HEK293T (cell line): ENCODE data around the gene RPL14.
A peak's percentile ranks its signal among the peaks of the same experiment; 100 is the strongest.

Experiments used
- CTCF ChIA-PET: fragments of 350-600 bp; formaldehyde crosslinking; extraction: SDS; loops from one replicate; lab custom pipeline; 2021; ENCODE audit warnings: antibody characterized with exemption, inconsistent platforms; lab: Yijun Ruan, JAX
- POLR2A ChIA-PET: fragments of 350-600 bp; formaldehyde crosslinking; extraction: SDS; loops from one replicate; lab custom pipeline; 2020; ENCODE audit warnings: antibody characterized with exemption, inconsistent platforms; lab: Yijun Ruan, JAX
- DNase-seq: peaks from one replicate; pipeline ENCODE4 v3.0.0; 2012; ENCODE audit warnings: mixed read lengths; ENCODE audit errors: extremely low spot score
- ARNT ChIP-seq: fragments of 450-650 bp; IDR thresholded peaks from 2 replicates; pipeline ENCODE4 v1.6.1; 2017; ENCODE audit warnings: mild to moderate bottlenecking
- BHLHE40 ChIP-seq: fragments of 450-650 bp; IDR thresholded peaks from 2 replicates; pipeline ENCODE4 v1.6.1; 2016; ENCODE audit warnings: mild to moderate bottlenecking, moderate library complexity, borderline replicate concordance
- CTBP1 ChIP-seq: fragments of 450-650 bp; IDR thresholded peaks from 2 replicates; pipeline ENCODE4 v1.6.1; 2016; ENCODE audit warnings: borderline replicate concordance
- ELF4 ChIP-seq: fragments of 450-650 bp; IDR thresholded peaks from 2 replicates; pipeline ENCODE4 v1.6.1; 2017; ENCODE audit warnings: antibody characterized with exemption
- FOXA1 ChIP-seq: fragments of 450-650 bp; IDR thresholded peaks from 2 replicates; pipeline ENCODE4 v1.6.1; 2016; ENCODE audit warnings: mild to moderate bottlenecking
- FOXK2 ChIP-seq: fragments of 450-650 bp; IDR thresholded peaks from 2 replicates; pipeline ENCODE4 v1.6.1; 2016; ENCODE audit warnings: mild to moderate bottlenecking
- FOXM1 ChIP-seq: fragments of 450-650 bp; IDR thresholded peaks from 2 replicates; pipeline ENCODE4 v1.6.1; 2017; ENCODE audit warnings: mild to moderate bottlenecking, borderline replicate concordance
- HDGF ChIP-seq: fragments of 450-650 bp; IDR thresholded peaks from 2 replicates; pipeline ENCODE4 v1.6.1; 2017; ENCODE audit warnings: antibody characterized with exemption, borderline replicate concordance
- L3MBTL2 ChIP-seq: fragments of 450-650 bp; conservative IDR thresholded peaks from 2 replicates; pipeline ENCODE4 v1.6.1; 2016; ENCODE audit warnings: mild to moderate bottlenecking
- LEF1 ChIP-seq: fragments of 450-650 bp; IDR thresholded peaks from 2 replicates; pipeline ENCODE4 v1.6.1; 2017; ENCODE audit warnings: mild to moderate bottlenecking, borderline replicate concordance
- NFRKB ChIP-seq: fragments of 450-650 bp; IDR thresholded peaks from 2 replicates; pipeline ENCODE4 v1.6.1; 2016; ENCODE audit warnings: mild to moderate bottlenecking, moderate library complexity
- SP1 ChIP-seq: fragments of 450-650 bp; IDR thresholded peaks from 2 replicates; pipeline ENCODE4 v1.6.1; 2017
- SUZ12 ChIP-seq: fragments of 450-650 bp; IDR thresholded peaks from 2 replicates; pipeline ENCODE4 v1.6.1; 2016; ENCODE audit warnings: mild to moderate bottlenecking
- TARDBP ChIP-seq: fragments of 450-650 bp; IDR thresholded peaks from 2 replicates; pipeline ENCODE4 v1.6.1; 2016
- ZNF384 ChIP-seq: fragments of 450-650 bp; IDR thresholded peaks from 2 replicates; pipeline ENCODE4 v1.6.1; 2016
- TF ChIP-seq, protein P1 (sequence below): fragments of 450-650 bp; IDR thresholded peaks from 2 replicates; pipeline ENCODE4 v1.6.1; 2016

Gene RPL14

DNA sequence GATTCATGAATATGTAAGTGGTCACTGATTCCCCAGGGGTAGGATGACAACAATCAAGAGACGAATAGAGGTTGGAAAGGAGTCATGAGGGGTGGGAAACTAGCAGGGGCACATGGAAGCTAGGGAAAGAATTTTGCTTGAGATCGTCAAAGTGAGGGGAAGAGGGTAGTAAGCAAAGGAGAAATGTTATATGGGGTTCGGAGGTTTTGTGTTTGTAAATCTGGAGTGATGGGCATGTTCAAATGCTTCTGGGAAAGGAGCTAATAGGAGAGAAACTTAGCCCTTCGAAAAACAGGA lies 7.9 kb downstream of the RPL14 start:
- POLR2A ChIA-PET, result interaction anchor here (1.0 to 1.4 kb wide), 3 partner anchors 8 to 12 kb away, joined by 3 to 11 read pairs (median 3); partner anchors contain the start of genes RPL14 and ZNF619
- no peak for TF ChIP-seq SP1
- TF ChIP-seq, protein P1, sequence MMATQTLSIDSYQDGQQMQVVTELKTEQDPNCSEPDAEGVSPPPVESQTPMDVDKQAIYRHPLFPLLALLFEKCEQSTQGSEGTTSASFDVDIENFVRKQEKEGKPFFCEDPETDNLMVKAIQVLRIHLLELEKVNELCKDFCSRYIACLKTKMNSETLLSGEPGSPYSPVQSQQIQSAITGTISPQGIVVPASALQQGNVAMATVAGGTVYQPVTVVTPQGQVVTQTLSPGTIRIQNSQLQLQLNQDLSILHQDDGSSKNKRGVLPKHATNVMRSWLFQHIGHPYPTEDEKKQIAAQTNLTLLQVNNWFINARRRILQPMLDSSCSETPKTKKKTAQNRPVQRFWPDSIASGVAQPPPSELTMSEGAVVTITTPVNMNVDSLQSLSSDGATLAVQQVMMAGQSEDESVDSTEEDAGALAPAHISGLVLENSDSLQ, result no peak
- TF ChIP-seq L3MBTL2, result no peak
- TF ChIP-seq ELF4, result peak; percentile 36; the same call in 1 of the 2 replicates
- CTCF ChIA-PET, result no interaction called here
- no peak for DNase-seq

DNA sequence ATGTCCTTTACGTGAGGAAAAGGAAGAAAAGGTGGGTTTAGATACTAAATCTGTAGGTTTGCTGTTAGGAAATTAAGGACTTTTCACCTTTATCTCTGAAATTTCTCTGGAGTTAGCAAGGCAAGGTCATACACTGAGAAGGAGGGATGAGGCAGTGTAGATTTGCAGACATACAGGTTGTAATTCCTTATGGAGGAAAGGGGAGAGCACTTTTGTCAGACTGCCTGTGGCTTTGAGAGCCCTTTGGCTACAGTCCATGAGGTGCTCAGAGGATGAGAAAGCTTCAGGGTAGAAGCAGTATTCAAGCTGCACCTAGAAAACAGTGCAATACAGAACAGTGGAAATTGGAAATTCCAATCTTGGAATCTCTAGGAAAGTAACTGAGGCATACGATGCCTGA lies 8.3 kb downstream of the RPL14 start:
- no peak for TF ChIP-seq SP1
- TF ChIP-seq, protein P1, result no peak
- no peak for TF ChIP-seq L3MBTL2
- no peak for TF ChIP-seq ZNF384
- no peak for TF ChIP-seq FOXM1
- TF ChIP-seq FOXA1, result no peak
- TF ChIP-seq LEF1, result no peak
- no peak for TF ChIP-seq SUZ12
- no peak for TF ChIP-seq ARNT
- TF ChIP-seq FOXK2, result no peak
- POLR2A ChIA-PET, result interaction anchor here (1.0 to 1.4 kb wide), 3 partner anchors 8 to 12 kb away, joined by 3 to 11 read pairs (median 3); partner anchors contain the start of genes RPL14 and ZNF619
- DNase-seq, result no peak
- CTCF ChIA-PET, result no interaction called here

DNA sequence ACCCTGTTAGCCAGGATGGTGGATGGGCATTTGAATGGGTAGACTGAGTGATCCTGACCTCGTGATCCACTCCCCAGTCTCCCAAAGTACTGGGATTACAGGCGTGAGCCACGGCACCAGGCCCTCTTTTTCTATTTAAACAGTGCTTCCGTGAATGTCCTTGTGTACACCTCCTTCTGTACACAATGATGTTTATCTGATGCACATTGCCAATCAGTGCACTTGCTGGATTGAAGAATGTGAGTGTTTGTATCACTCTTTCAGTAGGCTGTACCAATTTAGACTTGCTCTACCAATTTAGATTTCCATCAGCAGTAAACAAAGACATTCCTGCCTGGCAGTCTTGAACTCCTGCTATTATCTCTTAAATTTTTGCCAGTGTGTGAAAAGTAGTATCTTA lies 10.9 kb downstream of the RPL14 start:
- TF ChIP-seq SP1, result no peak
- TF ChIP-seq ZNF384, result no peak
- no peak for TF ChIP-seq BHLHE40
- TF ChIP-seq SUZ12, result no peak
- TF ChIP-seq FOXM1, result no peak
- no peak for TF ChIP-seq FOXA1
- TF ChIP-seq ARNT, result no peak
- no peak for TF ChIP-seq ELF4
- TF ChIP-seq TARDBP, result no peak
- no peak for TF ChIP-seq FOXK2
- TF ChIP-seq NFRKB, result no peak
- TF ChIP-seq CTBP1, result no peak
- no peak for TF ChIP-seq L3MBTL2
- TF ChIP-seq HDGF, result no peak
- TF ChIP-seq LEF1, result no peak
- TF ChIP-seq, protein P1, result no peak
- DNase-seq, result no peak
- ChIA-PET POLR2A (interaction anchor here (1.0 kb wide), 2 partner anchors 11 to 16 kb away, joined by 3 read pairs; partner anchors contain the start of gene RPL14), CTCF (no interaction called here)

DNA sequence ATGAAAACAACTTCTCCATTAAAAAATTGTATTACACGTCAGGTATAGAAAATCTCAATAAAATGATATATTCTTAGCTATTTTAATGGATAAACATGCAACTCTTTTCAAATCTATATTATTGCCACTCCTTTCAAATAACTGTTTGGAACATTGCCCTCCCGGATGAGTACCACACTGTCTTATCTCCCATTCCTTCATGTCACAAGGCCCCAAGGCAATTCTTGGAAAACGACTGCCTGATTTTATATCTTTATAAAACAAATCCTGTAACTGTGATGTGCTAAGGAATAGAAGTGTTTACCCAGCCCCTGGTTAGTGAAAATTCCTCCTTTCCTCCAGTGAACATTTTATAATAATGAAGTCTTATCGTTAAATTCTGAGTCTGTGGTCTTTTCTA lies 13.6 kb downstream of the RPL14 start:
- TF ChIP-seq LEF1 (no peak), FOXM1 (no peak), ZNF384 (no peak), L3MBTL2 (no peak), TARDBP (no peak), FOXA1 (no peak), ELF4 (no peak), ARNT (no peak), SUZ12 (no peak), BHLHE40 (no peak), NFRKB (no peak), FOXK2 (no peak)
- DNase-seq, result no peak
- ChIA-PET POLR2A (interaction anchor here (0.6 to 1.6 kb wide), 3 partner anchors 13 to 35 kb away, joined by 3 to 4 read pairs (median 3); partner anchors contain the start of genes RPL14 and ZNF620), CTCF (no interaction called here)

DNA sequence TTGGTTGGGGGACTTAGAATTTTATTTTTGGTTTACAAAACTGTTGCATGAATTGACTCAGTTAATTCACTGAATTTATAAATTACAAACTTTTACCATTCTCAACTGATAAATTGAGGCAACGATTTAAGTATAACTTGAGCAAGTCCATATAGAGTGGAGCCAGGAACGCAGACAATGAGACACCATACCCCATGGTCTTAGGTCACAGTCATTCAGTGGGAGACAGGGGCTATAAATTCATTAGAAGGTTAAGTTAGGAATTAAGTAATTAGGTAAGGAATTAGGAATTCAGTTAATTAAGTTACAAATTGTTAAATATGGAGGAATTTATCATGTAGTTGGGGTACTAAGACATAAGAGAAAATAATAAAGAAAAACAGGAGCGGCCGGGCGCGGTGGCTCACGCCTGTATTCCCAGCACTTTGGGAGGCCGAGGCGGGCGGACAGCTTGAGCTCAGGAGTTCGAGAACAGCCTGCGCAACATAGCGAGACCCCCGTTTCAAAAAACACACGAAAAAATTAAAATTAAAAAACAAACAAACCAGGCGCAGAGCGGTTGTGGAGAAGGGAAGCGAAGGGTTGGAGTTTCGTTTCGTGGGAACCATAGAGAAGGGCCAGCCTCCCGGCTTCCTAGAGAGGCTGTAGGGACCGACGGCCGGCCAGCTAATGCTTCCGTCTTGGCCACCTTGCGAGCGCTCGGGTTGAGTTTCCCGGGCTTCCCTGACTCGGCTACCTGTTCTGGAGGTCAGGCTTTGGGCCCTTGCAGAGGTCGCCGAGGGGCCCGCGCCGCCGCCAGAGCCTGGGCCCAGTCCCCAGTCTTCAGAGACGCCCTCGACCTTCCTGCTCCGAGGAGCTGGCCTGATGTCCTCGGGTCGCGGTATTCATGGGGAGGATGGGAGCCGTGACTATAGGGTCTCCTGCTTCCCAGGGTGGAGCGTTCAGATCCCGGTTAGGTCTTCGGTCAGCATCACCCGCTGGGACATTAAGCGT lies 19.6 kb downstream of the RPL14 start, which contains the start of gene ZNF619:
ZNF619 (plus strand) TSS at position 645 of the 993 bp plus-strand sequence. CDS start 858 bp downstream, outside the sequence.
- ChIA-PET POLR2A (interaction anchor here (0.6 to 2.6 kb wide), 8 partner anchors 10 to 48 kb away, joined by 3 to 32 read pairs (median 4); partner anchors contain the start of genes RPL14, ZNF620 and ZNF621), CTCF (no interaction called here)
- DNase-seq, result peak; percentile 50
- no peak for TF ChIP-seq SP1
- no peak for TF ChIP-seq HDGF
- TF ChIP-seq, protein P1, result no peak
- peak; percentile 49 for TF ChIP-seq L3MBTL2
